GM23338 (cell line): ENCODE results near the gene TGFB1. TPM values are rescaled to one million over a fixed set of nuclear protein-coding genes. Genes with fewer than 3 reads are reported as not detected.

Experiments
- ATAC-seq: fragments of 200-7000 bp; cut with Tn5 transposase; 3 replicates; pipeline ENCODE4 v1.9.1; 2020
- DNase-seq: peaks from one replicate; pipeline ENCODE4 v3.0.0-alpha.2; 2015; ENCODE audit warnings: low spot score
- H2AFZ ChIP-seq: fragments of 200-600 bp; sonication (generic); 2 replicates; pipeline ENCODE4 v1.8.0; 2016; ENCODE audit warnings: antibody characterized with exemption, mild to moderate bottlenecking, moderate library complexity
- H3F3A ChIP-seq: fragments of 200-600 bp; sonication (generic); replicated peaks from 2 replicates; pipeline ENCODE4 v1.8.0; 2017; ENCODE audit warnings: antibody characterized with exemption, mixed run types, low read depth
- H3K27ac ChIP-seq: fragments of 200-600 bp; sonication (generic); 2 replicates; pipeline ENCODE4 v1.6.1; 2016; ENCODE audit warnings: low read depth
- H3K27me3 ChIP-seq: fragments of 200-600 bp; sonication (generic); 2 replicates; pipeline ENCODE4 v1.8.0; 2016; ENCODE audit warnings: mild to moderate bottlenecking, mixed run types, moderate library complexity; ENCODE audit not compliant: insufficient read depth
- H3K36me3 ChIP-seq: fragments of 200-600 bp; sonication (generic); 2 replicates; pipeline ENCODE4 v1.8.0; 2016; ENCODE audit warnings: mild to moderate bottlenecking; ENCODE audit not compliant: insufficient read depth
- H3K4me1 ChIP-seq: fragments of 200-600 bp; sonication (generic); 2 replicates; pipeline ENCODE4 v1.8.0; 2016; ENCODE audit warnings: mild to moderate bottlenecking, moderate library complexity; ENCODE audit not compliant: insufficient read depth
- H3K4me2 ChIP-seq: fragments of 200-600 bp; sonication (generic); 2 replicates; pipeline ENCODE4 v1.7.1; 2017; ENCODE audit warnings: mixed run types
- H3K4me3 ChIP-seq: fragments of 200-600 bp; sonication (generic); 2 replicates; pipeline ENCODE4 v1.6.1; 2016; ENCODE audit warnings: mixed run types
- H3K79me2 ChIP-seq: fragments of 200-600 bp; sonication (generic); replicated peaks from 2 replicates; pipeline ENCODE4 v1.8.0; 2017; ENCODE audit warnings: mild to moderate bottlenecking; ENCODE audit not compliant: insufficient read depth
- H3K9me2 ChIP-seq: fragments of 200-600 bp; sonication (generic); 2 replicates; pipeline ENCODE4 v1.8.0; 2017; ENCODE audit not compliant: insufficient read depth
- H4K20me1 ChIP-seq: fragments of 200-600 bp; sonication (generic); replicated peaks from 2 replicates; pipeline ENCODE4 v1.8.0; 2017; ENCODE audit warnings: mild to moderate bottlenecking; ENCODE audit not compliant: insufficient read depth
- H3K27ac Mint-ChIP-seq: 2 replicates; pipeline ENCODE4 v1.8.0; 2020; ENCODE audit warnings: inconsistent platforms, mild to moderate bottlenecking, moderate library complexity, mixed read lengths
- H3K27me3 Mint-ChIP-seq: 3 replicates; pipeline ENCODE4 v1.8.0; 2022; ENCODE audit warnings: low read depth, mild to moderate bottlenecking, moderate library complexity, mixed read lengths, inconsistent platforms; ENCODE audit not compliant: insufficient read depth, poor library complexity
- H3K36me3 Mint-ChIP-seq: 3 replicates; pipeline ENCODE4 v1.8.0; 2021; ENCODE audit warnings: low read depth, mild to moderate bottlenecking, inconsistent platforms, moderate library complexity, mixed read lengths
- H3K4me1 Mint-ChIP-seq: 3 replicates; pipeline ENCODE4 v1.8.0; 2020; ENCODE audit warnings: mild to moderate bottlenecking, inconsistent platforms, mixed read lengths
- H3K4me3 Mint-ChIP-seq: 3 replicates; pipeline ENCODE4 v1.8.0; 2021; ENCODE audit warnings: moderate library complexity, mild to moderate bottlenecking, inconsistent platforms, mixed read lengths
- H3K9me3 Mint-ChIP-seq: 3 replicates; pipeline ENCODE4 v1.8.0; 2020; ENCODE audit warnings: moderate library complexity, mild to moderate bottlenecking, inconsistent platforms, mixed read lengths
- CREB1 ChIP-seq: fragments of 250-450 bp; sonication (Bioruptor Pico); IDR thresholded peaks from 2 replicates; pipeline ENCODE4 v1.5.0; 2020; ENCODE audit warnings: low read depth, mild to moderate bottlenecking, moderate library complexity
- EZH2 ChIP-seq: fragments of 200-600 bp; sonication (generic); IDR thresholded peaks from one replicate; pipeline ENCODE4 v1.8.0; 2017; ENCODE audit warnings: antibody characterized with exemption, mild to moderate bottlenecking, low read depth; ENCODE audit not compliant: unreplicated experiment
- EZH2phosphoT487 ChIP-seq: fragments of 200-600 bp; sonication (generic); IDR thresholded peaks from one replicate; pipeline ENCODE4 v1.8.1; 2018; ENCODE audit warnings: antibody characterized with exemption; ENCODE audit not compliant: unreplicated experiment
- JUNB ChIP-seq: IDR thresholded peaks from one replicate; pipeline ENCODE4 v1.6.1; 2016; ENCODE audit warnings: antibody characterized with exemption; ENCODE audit not compliant: unreplicated experiment
- NANOG ChIP-seq: IDR thresholded peaks from 2 replicates; pipeline ENCODE4 v1.6.1; 2016; ENCODE audit warnings: antibody characterized with exemption, borderline replicate concordance
- POLR2AphosphoS5 ChIP-seq: IDR thresholded peaks from 2 replicates; pipeline ENCODE4 v1.6.1; 2016; ENCODE audit warnings: antibody characterized with exemption, low read depth
- STAT1 ChIP-seq: IDR thresholded peaks from one replicate; pipeline ENCODE4 v1.6.1; 2016; ENCODE audit warnings: antibody characterized with exemption; ENCODE audit not compliant: unreplicated experiment
- ZNF114 ChIP-seq: fragments of 250-450 bp; sonication (Bioruptor Pico); IDR thresholded peaks from 2 replicates; pipeline ENCODE4 v1.5.0; 2020; ENCODE audit warnings: mild to moderate bottlenecking, moderate library complexity
- polyA plus RNA-seq: library from polyadenylated mRNA; unstranded; fragments of >200 nt; fragmentation: Nextera tagmentation; extraction: Ambion mirVana; gene quantifications from 2 replicates; pipeline ENCODE4 v1.2.1, GENCODE V29; 2016
- total RNA-seq: library from RNA; depleted of rRNA; stranded (reverse); fragments of >200 nt; shearing (Covaris generic); gene quantifications from 2 replicates; pipeline ENCODE4 v1.2.3, GENCODE V29; 2014
- TF ChIP-seq, protein P1 (sequence below): fragments of 250-450 bp; sonication (Bioruptor Pico); IDR thresholded peaks from 2 replicates; pipeline ENCODE4 v1.5.0; 2020; ENCODE audit warnings: mild to moderate bottlenecking, moderate library complexity
- TF ChIP-seq, protein P2 (sequence below): IDR thresholded peaks from 2 replicates; pipeline ENCODE4 v1.6.1; 2016; ENCODE audit warnings: antibody characterized with exemption

The TGFB1 gene
- total and polyA plus RNA-seq, 2 experiments from 2014 or later = 0.99 to 7.9 TPM

DNA sequence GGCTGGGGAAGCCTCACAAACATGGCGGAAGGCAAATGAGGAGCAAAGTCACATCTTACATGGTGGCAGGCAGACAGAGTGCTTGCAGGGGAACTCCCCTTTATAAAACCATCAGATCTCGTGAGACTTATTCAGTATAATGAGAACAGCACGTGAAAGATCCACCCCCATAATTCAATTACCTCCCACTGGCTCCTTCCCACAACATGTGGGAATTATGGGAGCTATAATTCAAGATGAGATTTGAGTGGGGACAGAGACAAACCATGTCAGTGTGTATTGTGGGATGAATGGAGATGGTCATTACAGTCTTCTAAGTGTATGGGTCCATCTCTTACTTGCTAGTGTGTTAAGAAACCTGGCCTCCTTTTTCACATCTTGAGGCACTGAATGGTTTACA is 48.3 kb upstream of the TGFB1 start (continued):
- TF ChIP-seq, protein P1, sequence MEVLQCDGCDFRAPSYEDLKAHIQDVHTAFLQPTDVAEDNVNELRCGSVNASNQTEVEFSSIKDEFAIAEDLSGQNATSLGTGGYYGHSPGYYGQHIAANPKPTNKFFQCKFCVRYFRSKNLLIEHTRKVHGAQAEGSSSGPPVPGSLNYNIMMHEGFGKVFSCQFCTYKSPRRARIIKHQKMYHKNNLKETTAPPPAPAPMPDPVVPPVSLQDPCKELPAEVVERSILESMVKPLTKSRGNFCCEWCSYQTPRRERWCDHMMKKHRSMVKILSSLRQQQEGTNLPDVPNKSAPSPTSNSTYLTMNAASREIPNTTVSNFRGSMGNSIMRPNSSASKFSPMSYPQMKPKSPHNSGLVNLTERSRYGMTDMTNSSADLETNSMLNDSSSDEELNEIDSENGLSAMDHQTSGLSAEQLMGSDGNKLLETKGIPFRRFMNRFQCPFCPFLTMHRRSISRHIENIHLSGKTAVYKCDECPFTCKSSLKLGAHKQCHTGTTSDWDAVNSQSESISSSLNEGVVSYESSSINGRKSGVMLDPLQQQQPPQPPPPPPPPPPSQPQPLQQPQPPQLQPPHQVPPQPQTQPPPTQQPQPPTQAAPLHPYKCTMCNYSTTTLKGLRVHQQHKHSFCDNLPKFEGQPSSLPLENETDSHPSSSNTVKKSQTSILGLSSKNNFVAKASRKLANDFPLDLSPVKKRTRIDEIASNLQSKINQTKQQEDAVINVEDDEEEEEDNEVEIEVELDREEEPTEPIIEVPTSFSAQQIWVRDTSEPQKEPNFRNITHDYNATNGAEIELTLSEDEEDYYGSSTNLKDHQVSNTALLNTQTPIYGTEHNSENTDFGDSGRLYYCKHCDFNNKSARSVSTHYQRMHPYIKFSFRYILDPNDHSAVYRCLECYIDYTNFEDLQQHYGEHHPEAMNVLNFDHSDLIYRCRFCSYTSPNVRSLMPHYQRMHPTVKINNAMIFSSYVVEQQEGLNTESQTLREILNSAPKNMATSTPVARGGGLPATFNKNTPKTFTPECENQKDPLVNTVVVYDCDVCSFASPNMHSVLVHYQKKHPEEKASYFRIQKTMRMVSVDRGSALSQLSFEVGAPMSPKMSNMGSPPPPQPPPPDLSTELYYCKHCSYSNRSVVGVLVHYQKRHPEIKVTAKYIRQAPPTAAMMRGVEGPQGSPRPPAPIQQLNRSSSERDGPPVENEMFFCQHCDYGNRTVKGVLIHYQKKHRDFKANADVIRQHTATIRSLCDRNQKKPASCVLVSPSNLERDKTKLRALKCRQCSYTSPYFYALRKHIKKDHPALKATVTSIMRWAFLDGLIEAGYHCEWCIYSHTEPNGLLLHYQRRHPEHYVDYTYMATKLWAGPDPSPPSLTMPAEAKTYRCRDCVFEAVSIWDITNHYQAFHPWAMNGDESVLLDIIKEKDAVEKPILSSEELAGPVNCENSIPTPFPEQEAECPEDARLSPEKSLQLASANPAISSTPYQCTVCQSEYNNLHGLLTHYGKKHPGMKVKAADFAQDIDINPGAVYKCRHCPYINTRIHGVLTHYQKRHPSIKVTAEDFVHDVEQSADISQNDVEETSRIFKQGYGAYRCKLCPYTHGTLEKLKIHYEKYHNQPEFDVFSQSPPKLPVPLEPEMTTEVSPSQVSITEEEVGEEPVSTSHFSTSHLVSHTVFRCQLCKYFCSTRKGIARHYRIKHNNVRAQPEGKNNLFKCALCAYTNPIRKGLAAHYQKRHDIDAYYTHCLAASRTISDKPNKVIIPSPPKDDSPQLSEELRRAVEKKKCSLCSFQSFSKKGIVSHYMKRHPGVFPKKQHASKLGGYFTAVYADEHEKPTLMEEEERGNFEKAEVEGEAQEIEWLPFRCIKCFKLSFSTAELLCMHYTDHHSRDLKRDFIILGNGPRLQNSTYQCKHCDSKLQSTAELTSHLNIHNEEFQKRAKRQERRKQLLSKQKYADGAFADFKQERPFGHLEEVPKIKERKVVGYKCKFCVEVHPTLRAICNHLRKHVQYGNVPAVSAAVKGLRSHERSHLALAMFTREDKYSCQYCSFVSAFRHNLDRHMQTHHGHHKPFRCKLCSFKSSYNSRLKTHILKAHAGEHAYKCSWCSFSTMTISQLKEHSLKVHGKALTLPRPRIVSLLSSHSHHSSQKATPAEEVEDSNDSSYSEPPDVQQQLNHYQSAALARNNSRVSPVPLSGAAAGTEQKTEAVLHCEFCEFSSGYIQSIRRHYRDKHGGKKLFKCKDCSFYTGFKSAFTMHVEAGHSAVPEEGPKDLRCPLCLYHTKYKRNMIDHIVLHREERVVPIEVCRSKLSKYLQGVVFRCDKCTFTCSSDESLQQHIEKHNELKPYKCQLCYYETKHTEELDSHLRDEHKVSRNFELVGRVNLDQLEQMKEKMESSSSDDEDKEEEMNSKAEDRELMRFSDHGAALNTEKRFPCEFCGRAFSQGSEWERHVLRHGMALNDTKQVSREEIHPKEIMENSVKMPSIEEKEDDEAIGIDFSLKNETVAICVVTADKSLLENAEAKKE (CRISPR knock-in tag) = no peak
- TF ChIP-seq EZH2 = no peak
- TF ChIP-seq, protein P2, sequence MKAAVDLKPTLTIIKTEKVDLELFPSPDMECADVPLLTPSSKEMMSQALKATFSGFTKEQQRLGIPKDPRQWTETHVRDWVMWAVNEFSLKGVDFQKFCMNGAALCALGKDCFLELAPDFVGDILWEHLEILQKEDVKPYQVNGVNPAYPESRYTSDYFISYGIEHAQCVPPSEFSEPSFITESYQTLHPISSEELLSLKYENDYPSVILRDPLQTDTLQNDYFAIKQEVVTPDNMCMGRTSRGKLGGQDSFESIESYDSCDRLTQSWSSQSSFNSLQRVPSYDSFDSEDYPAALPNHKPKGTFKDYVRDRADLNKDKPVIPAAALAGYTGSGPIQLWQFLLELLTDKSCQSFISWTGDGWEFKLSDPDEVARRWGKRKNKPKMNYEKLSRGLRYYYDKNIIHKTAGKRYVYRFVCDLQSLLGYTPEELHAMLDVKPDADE = no peak

DNA sequence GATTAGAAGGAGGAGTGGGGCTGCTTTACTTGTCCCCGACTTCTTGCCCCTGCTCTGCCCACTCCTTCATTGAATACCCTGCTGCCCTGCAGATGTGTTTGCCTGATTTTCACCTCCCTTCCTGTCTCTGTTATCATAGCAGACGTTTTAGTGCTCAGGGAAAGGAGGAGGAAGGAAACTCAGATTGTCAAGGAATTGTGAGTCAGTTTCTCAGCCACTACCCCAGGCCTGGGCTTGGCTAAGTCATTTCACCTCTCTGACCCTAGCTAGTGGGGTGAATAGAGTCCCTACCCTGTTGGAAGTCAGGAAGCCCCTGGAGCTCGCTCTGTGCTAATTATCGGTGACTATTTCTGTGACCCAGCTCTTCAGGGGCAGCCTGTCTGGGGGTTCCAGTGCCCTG is 47.8 kb upstream of the TGFB1 start:
- no peaks in the 10 kb centered on the region for H3K36me3 ChIP-seq
- peaks cover 5% of the 10 kb centered on the region; the same call in 1 of the 2 replicates for H3K4me1 ChIP-seq
- H3K9me2 ChIP-seq = no peaks in the 10 kb centered on the region
- Mint-ChIP-seq H3K27ac (no peak overlapping the region), H3K36me3 (peaks cover 3% of the 10 kb centered on the region), H3K4me3 (no peak overlapping the region), H3K4me1 (peaks cover 10% of the 10 kb centered on the region), H3K9me3 (no peaks in the 10 kb centered on the region), H3K27me3 (peaks cover 5% of the 10 kb centered on the region)
- H3F3A ChIP-seq = no peaks in the 10 kb centered on the region
- no peak overlapping the region for H3K4me2 ChIP-seq
- no peak overlapping the region for H3K27ac ChIP-seq
- no peak overlapping the region for H3K4me3 ChIP-seq
- H4K20me1 ChIP-seq = peaks cover 3% of the 10 kb centered on the region
- H3K79me2 ChIP-seq = peaks cover 20% of the 10 kb centered on the region
- ATAC-seq (no peak), DNase-seq (no peak)
- H2AFZ ChIP-seq = no peak overlapping the region
- no peaks in the 10 kb centered on the region for H3K27me3 ChIP-seq
- TF ChIP-seq, protein P1 (CRISPR knock-in tag) = no peak
- TF ChIP-seq EZH2 (no peak), NANOG (no peak), ZNF114 (CRISPR knock-in tag) (no peak), CREB1 (no peak), STAT1 (no peak), EZH2phosphoT487 (no peak), POLR2AphosphoS5 (no peak), JUNB (no peak)
